Osteoblast (primary cell): Measurements from ENCODE around the gene TENM4. TPM values are rescaled to one million over a fixed set of nuclear protein-coding genes. Genes with fewer than 3 reads are reported as not detected.

Experiments used
- DNase-seq: peaks from one replicate; pipeline ENCODE4 v3.0.0; 2011; ENCODE audit warnings: low spot score, mixed read lengths; ENCODE audit not compliant: insufficient read length; ENCODE audit errors: missing footprints
- H2AFZ ChIP-seq: 2 replicates; pipeline ENCODE4 v1.6.0; 2011; ENCODE audit warnings: mild to moderate bottlenecking, low read length
- H3K27ac ChIP-seq: 2 replicates; pipeline ENCODE4 v1.5.1; 2011; ENCODE audit warnings: mild to moderate bottlenecking, low read depth, low read length, moderate library complexity
- H3K27me3 ChIP-seq: 2 replicates; pipeline ENCODE4 v1.6.0; 2012; ENCODE audit warnings: mild to moderate bottlenecking, control low read depth, inconsistent platforms, low read length, moderate library complexity; ENCODE audit not compliant: insufficient read depth
- H3K36me3 ChIP-seq: 2 replicates; pipeline ENCODE4 v1.5.1; 2011; ENCODE audit warnings: mild to moderate bottlenecking, low read length, control low read depth, moderate library complexity; ENCODE audit not compliant: insufficient read depth
- H3K4me1 ChIP-seq: 2 replicates; pipeline ENCODE4 v1.5.1; 2011; ENCODE audit warnings: mild to moderate bottlenecking, low read length, control low read depth, moderate library complexity; ENCODE audit not compliant: insufficient read depth
- H3K4me2 ChIP-seq: 2 replicates; pipeline ENCODE4 v1.6.0; 2011; ENCODE audit warnings: mild to moderate bottlenecking, low read length; ENCODE audit not compliant: insufficient read depth
- H3K4me3 ChIP-seq: fragments of 200-600 bp; sonication (generic); 3 replicates; pipeline ENCODE4 v1.5.1; 2012; ENCODE audit warnings: mild to moderate bottlenecking, low read length, inconsistent platforms; ENCODE audit not compliant: insufficient read depth
- H3K79me2 ChIP-seq: 2 replicates; pipeline ENCODE4 v1.6.0; 2012; ENCODE audit warnings: mild to moderate bottlenecking, low read length, control low read depth, inconsistent platforms; ENCODE audit not compliant: insufficient read depth
- H3K9me3 ChIP-seq: 2 replicates; pipeline ENCODE4 v1.5.1; 2011; ENCODE audit warnings: low read depth, low read length, control low read depth
- H4K20me1 ChIP-seq: 2 replicates; pipeline ENCODE4 v1.6.0; 2012; ENCODE audit warnings: mild to moderate bottlenecking, low read length, control low read depth; ENCODE audit not compliant: insufficient read depth
- total RNA-seq: library from RNA; depleted of rRNA; stranded (reverse); fragments of >200 nt; gene quantifications from 2 replicates; pipeline ENCODE4 v1.2.3, GENCODE V29; 2012
- TF ChIP-seq, protein P1 (sequence below): IDR thresholded peaks from 2 replicates; pipeline ENCODE4 v1.5.1; 2011; ENCODE audit warnings: mild to moderate bottlenecking, low read depth, low read length, moderate library complexity; ENCODE audit errors: extremely low read depth

Gene TENM4
- total RNA-seq, 1 donor, result 63.3 TPM

DNA sequence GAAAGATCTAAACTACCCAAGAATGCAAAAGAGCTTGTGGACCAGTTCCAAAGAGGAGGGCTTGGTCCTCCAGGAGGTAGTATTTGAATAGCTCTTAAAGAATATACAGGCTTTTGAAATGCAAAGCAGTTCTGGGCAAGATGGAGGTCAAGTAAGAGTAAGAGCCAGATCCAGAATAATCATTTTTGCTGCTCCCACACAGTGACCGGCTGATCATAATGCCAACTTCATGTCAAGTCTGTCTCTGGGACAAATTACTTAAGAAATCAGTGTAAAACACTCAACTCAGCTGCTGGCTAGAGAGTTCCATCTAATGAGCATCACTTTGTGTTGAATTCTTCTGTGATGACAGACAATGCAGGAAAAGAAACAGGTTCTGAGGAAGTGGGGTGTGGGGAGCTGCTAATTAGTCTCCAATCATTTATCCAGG, 615.2 kb downstream of the TENM4 start:
- H3K4me1 ChIP-seq, result no peaks in the 10 kb centered on the region
- H2AFZ ChIP-seq, result no peak overlapping the region
- H3K4me3 ChIP-seq, result no peak overlapping the region
- H3K27me3 ChIP-seq, result no peaks in the 10 kb centered on the region
- no peaks in the 10 kb centered on the region for H3K9me3 ChIP-seq
- TF ChIP-seq, protein P1, sequence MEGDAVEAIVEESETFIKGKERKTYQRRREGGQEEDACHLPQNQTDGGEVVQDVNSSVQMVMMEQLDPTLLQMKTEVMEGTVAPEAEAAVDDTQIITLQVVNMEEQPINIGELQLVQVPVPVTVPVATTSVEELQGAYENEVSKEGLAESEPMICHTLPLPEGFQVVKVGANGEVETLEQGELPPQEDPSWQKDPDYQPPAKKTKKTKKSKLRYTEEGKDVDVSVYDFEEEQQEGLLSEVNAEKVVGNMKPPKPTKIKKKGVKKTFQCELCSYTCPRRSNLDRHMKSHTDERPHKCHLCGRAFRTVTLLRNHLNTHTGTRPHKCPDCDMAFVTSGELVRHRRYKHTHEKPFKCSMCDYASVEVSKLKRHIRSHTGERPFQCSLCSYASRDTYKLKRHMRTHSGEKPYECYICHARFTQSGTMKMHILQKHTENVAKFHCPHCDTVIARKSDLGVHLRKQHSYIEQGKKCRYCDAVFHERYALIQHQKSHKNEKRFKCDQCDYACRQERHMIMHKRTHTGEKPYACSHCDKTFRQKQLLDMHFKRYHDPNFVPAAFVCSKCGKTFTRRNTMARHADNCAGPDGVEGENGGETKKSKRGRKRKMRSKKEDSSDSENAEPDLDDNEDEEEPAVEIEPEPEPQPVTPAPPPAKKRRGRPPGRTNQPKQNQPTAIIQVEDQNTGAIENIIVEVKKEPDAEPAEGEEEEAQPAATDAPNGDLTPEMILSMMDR, result no peak
- H3K27ac ChIP-seq, result no peak overlapping the region
- H4K20me1 ChIP-seq, result no peaks in the 10 kb centered on the region
- no peak overlapping the region for H3K4me2 ChIP-seq
- no peaks in the 10 kb centered on the region for H3K36me3 ChIP-seq
- no peaks in the 10 kb centered on the region for H3K79me2 ChIP-seq
- no peak for DNase-seq

DNA sequence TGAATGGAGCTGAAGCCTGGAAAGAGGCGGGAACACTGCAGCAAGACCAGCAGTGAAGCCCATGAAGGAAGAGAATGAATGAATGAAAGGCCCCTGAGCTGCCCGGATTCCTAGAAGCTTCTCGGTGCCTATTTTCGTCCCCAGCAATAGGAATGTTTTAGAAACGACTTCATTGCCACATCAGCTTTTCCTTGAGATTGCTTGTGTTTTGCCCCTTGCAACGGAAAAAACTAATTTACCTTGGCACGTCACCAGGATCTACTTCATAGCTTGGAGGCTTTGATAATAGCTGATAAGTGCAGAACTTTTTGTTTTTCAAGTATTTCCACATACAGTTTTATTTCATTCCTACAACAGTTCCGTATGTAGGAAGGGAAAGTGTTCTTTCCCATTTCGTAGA, 617.2 kb downstream of the TENM4 start:
- Histone ChIP-seq H3K79me2 (no peaks in the 10 kb centered on the region), H2AFZ (no peak overlapping the region), H3K9me3 (no peaks in the 10 kb centered on the region), H3K4me1 (no peaks in the 10 kb centered on the region), H3K4me2 (no peak overlapping the region), H3K36me3 (no peaks in the 10 kb centered on the region), H3K4me3 (no peak overlapping the region), H3K27ac (no peak overlapping the region), H3K27me3 (no peaks in the 10 kb centered on the region), H4K20me1 (no peaks in the 10 kb centered on the region)
- DNase-seq, result no peak
- TF ChIP-seq, protein P1, result no peak

DNA sequence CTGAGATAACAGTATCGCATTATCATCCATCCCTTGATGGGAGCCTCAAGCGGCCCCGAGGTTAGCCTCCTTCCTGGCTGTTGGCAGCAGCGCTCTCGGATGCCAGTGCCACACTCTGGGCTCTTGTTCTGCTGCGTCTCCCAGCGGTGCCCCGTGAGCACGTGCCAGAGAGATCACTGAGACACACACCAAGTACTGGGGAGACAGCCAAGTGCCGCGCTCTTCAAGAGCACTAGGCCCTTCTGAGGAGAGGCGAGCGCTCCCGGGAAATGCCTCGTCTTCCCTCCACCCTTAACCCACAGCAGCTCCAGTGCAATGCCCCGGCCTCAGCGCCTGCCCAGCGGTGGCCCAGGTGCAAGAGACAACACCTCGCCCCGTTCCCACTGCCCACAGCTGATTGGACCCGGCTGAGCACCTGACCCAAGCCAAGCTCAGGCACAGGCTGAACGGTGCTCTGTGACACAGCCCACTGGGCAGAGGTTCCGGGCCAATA, 617.9 kb downstream of the TENM4 start:
- Histone ChIP-seq H3K4me2 (no peak overlapping the region), H3K4me3 (no peak overlapping the region), H3K27ac (no peak overlapping the region), H3K4me1 (no peaks in the 10 kb centered on the region), H3K79me2 (no peaks in the 10 kb centered on the region), H3K36me3 (no peaks in the 10 kb centered on the region), H3K27me3 (no peaks in the 10 kb centered on the region), H3K9me3 (no peaks in the 10 kb centered on the region), H2AFZ (no peak overlapping the region), H4K20me1 (no peaks in the 10 kb centered on the region)
- no peak for DNase-seq
- TF ChIP-seq, protein P1, result no peak

DNA sequence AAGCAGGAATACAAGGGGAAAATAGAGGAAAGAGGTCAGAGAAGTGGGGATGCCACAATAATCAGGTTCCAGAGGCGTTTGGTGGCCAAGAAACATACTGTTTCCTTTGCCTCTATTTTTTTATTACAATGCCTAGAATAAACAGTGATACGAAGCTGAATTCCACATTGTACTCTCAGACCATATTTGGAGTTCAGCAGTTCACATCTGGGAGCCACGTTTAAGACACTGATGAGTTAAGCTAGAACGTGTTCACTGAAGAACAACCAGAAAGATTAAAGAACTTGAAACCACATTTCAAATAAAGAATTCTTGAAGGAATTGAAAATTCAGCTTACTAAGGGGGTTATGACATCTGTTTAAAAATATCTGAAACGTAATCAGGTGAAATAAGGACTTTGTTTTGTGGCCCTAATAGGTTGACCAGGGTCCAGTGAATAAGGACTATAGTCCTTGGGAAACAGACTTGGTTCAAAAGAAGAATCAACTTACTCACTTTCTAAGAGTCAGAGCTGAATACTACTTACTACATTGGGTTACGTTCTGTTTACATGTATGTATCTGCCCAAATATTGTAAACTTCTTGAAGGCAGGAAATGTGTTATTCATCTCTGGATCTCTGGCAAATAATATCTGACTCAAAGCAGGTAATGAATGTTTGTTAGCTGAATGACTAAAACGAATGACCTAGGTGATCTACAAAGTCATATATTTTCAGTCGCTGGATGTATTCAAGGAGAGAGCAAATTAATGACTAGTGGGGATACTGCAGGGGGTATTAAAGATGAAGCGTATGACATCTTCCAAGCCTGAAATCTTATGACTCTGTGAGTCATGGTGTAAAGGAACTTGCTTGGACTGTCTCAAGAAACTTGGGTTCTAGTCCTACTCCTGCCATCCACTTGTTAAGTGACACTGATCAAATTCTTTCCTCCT, 619.2 kb downstream of the TENM4 start:
- H3K79me2 ChIP-seq, result no peaks in the 10 kb centered on the region
- no peaks in the 10 kb centered on the region for H3K4me1 ChIP-seq
- H3K27ac ChIP-seq, result no peak overlapping the region
- H3K4me3 ChIP-seq, result no peak overlapping the region
- no peaks in the 10 kb centered on the region for H4K20me1 ChIP-seq
- H3K36me3 ChIP-seq, result no peaks in the 10 kb centered on the region
- H2AFZ ChIP-seq, result no peak overlapping the region
- no peak overlapping the region for H3K4me2 ChIP-seq
- TF ChIP-seq, protein P1, result no peak
- no peaks in the 10 kb centered on the region for H3K9me3 ChIP-seq
- no peak for DNase-seq
- H3K27me3 ChIP-seq, result no peaks in the 10 kb centered on the region
